ENCODE data around the gene KIFC1.
A peak's percentile ranks its signal among the peaks of the same experiment; 100 is the strongest.

KIFC1 gene

GRCh38 chr6:33427585-33428223 is 36.1 kb downstream of the KIFC1 start:
- DNase-seq, result peak; percentile 40

- peak; percentile 57 for DNase-seq
These were observed 36.8 kb downstream of the KIFC1 start for GRCh38 chr6:33428224-33428965.

DNA sequence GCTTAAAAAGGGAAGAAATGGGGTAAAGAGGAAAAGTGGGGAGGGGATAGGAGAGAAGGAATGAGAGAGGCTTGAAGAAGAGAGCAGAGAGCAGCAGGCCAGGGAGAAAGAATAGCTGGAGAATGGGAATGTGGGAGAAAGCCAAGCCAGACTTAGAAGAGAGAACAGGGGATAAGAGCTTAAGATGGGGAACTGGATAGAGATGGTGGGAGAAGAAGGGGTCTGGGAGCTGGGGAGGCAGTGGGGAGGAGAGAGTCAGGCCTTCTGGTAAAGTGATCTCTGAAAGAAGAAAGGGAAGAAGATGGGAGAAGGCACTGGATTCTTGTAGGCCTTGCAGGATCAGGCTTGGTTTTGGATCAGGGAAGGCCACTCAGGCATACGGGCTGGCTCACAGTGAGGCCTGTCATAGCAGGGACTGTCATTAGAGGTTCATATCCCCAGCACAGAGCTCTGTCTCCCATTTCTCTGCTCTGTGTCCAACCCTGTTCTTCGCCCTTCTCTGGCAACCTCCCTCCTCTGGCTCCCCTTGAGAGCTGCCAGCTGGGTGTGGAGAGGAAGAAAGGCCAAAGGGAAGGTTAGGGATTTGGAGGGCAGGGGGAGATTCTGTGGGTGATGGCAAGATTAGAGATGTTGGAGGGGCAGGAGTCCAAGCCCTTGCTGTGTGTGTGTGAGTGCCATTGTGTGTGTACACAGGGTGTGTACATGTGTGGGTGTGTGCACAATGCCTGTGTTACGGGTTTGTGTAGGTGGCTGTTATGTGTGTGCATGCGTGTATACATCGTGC is 37.5 kb downstream of the KIFC1 start:
- DNase-seq, result no peak

GRCh38 chr6:33429750-33430052 is 38.1 kb downstream of the KIFC1 start:
- DNase-seq, result no peak

- no peak for DNase-seq
These were observed 38.7 kb downstream of the KIFC1 start for GRCh38 chr6:33430334-33430733.

- DNase-seq, result peak; percentile 81
These were observed 39.6 kb downstream of the KIFC1 start for GRCh38 chr6:33430991-33431879.

- no peak for DNase-seq
These were observed 40.4 kb downstream of the KIFC1 start for GRCh38 chr6:33431880-33432541.

DNA sequence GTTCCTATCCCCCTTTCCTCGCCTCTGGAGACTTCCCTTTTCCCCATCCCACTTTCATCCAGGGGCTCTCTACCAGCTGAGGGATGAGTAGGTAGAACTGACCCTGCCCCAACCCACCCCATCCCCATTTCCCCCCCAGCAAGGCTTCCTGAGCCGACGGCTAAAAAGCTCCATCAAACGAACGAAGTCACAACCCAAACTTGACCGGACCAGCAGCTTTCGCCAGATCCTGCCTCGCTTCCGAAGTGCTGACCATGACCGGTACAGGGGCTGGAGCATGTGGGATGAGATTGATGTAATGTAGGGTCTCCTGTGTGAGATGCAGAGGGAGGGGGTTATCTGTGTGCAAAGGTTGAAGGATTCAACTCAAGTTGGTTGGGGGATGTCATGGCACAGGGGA is 40.9 kb downstream of the KIFC1 start:
- DNase-seq, result no peak

DNA sequence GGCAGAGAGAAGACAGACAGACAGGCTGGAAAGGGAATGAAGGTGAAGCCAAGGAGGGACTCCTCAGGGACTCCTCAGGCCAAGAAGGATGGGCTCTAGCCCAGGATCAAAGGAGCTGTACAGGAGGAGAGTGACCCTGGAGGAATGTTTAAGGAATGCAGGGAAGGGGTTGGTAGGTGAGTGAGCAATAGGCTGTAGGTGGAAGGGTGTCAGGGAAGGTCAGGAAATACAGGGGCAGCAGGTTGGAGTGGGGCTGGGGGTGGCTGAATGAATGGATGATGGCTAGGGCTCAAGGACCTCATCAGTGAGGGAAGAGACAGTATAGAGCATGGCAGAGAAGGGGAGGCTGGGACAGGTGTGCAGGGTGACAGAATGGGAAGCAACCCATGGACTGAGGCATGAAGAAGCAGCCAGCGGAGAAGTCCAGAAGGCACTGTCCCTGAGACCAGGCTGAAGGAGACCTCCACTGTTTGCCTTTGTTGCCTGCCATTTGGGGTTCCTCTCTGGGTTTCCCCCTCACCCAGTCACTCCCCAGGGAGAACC is 41.4 kb downstream of the KIFC1 start:
- DNase-seq, result no peak

GRCh38 chr6:33433544-33434191 is 42.0 kb downstream of the KIFC1 start:
- no peak for DNase-seq

DNA sequence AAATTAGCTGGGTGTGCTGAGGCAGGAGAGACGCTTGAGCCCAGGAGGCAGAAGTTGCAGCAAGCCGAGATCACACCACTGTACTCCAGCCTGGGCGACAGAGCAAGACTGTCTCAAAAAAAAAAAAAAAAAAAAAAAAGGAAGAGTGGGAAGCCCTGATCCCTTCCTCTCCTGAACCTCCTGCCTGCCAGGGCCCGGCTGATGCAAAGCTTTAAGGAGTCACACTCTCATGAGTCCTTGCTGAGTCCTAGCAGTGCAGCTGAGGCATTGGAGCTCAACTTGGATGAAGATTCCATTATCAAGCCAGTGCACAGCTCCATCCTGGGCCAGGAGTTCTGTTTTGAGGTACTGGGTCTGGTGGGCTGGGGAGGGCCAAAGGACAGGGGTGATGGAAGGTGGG is 43.3 kb downstream of the KIFC1 start:
- no peak for DNase-seq

GRCh38 chr6:33437666-33438065 is 46.0 kb downstream of the KIFC1 start:
- no peak for DNase-seq

DNA sequence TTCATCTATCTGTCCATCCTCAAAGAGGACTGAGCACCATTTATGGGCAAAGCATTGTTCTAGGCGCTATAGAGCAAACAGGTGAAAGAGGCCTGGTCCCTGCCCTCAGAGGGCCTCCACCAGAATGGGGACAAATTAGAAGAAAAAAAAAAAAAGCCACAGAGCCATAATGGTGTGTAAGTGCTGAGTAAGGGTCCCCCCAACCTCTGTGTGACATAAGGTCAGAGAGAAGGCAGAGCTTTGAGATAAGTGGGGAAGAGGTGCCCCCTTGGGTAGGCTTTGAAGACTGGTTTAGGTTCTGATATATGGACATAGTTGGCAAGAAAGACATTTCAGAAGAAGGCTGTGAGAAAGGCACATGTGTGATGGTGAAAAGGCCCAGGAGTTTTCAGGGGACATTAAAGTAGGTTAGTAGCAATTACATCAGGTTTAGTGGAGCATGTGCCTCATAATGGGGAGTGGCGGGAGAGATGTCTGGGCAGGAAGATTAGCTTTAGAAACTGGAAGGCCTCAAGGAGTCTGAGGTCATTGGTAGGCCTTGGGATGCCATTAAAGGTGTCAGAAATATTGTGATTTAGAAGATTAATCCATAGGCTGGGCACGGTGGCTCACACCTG is 47.5 kb downstream of the KIFC1 start:
- no peak for DNase-seq

DNA sequence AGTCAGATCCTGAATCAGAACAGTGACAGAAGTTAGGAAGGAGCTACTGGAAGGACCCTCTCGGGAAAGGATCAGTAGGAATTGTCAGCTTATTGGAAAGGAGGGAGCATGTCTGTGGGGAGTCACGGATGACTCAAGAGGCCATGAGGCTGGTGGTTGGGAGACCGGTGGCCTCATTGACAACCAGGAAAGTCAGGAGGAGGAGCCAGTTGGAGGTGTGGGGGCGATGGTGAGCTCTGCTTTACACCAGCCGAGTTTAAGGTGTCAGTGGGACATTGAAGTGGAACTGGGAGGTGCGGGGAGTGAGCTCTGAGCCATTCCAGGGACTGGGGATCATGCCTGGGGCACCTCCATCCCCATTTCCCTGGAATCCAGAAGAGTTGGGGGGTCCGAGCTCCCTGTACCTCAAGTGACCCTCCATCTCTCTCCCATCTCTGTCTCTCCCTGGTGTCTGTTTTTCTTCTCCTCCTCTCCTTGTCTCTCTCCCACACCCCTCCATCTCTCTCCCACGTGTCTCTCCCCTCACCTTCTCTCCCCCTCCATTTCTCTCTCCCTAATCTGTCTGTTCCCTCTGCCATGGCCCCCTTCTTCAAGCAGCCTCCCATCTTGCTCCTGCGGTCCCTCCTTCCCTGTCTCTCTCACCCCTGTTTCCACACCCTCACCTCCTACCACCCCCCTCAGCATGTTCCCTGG is 48.5 kb downstream of the KIFC1 start:
- DNase-seq, result no peak

DNA sequence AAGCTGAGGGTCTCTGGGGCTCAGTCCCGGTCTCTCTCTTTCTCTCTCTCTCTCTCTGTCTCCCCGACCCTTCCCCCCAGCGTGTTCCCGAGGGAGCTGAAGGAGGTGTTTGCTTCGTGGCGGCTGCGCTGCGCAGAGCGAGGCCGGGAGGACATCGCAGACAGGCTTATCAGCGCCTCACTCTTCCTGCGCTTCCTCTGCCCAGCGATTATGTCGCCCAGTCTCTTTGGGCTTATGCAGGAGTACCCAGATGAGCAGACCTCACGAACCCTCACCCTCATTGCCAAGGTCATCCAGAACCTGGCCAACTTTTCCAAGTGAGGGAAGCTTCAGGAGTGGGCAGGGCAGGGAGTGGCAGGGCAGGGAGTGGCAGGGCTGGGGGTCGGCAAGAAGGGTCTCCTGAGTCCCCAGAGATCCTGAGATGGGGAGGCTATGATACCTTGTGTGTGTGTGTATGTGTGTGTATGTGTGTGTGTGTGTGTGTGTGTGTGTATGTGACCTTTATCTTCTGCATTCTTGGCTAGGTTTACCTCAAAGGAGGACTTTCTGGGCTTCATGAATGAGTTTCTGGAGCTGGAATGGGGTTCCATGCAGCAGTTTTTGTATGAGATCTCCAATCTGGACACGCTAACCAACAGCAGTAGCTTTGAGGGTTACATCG is 49.2 kb downstream of the KIFC1 start:
- no peak for DNase-seq

DNA sequence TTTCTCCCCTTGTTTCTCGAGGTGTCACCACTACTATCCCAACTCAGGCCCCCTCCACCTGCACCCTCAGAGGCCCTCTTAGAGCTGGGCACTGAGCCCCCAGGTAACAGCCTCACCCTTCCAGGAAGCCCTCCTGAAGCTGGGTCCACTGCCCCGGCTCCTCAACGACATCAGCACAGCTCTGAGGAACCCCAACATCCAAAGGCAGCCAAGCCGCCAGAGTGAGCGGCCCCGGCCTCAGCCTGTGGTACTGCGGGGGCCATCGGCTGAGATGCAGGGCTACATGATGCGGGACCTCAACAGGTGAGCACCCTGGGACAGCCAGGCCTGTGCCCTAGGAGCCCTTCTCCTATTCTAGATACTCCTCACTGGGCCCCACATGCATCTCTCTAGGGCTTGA is 49.8 kb downstream of the KIFC1 start:
- DNase-seq, result no peak

DNA sequence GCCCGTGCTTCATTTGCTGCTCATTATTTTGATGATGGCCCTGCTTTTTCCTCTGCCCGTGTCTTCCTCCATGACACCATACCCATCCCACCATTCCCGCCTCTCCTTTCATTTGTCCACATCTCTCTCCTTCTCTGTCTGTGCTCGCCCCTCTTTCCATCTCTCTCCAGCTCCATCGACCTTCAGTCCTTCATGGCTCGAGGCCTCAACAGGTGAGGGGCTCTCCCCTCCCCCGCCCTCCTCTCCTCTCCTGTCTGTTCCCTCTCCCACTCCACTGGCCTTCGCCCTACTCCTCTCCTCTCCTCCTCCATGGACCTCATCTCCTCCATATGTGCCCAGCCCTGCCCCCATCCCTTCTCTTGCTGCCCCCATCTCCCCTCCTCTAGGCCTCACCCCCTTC is 50.7 kb downstream of the KIFC1 start:
- no peak for DNase-seq

GRCh38 chr6:33443025-33443424 is 51.4 kb downstream of the KIFC1 start:
- no peak for DNase-seq

DNA sequence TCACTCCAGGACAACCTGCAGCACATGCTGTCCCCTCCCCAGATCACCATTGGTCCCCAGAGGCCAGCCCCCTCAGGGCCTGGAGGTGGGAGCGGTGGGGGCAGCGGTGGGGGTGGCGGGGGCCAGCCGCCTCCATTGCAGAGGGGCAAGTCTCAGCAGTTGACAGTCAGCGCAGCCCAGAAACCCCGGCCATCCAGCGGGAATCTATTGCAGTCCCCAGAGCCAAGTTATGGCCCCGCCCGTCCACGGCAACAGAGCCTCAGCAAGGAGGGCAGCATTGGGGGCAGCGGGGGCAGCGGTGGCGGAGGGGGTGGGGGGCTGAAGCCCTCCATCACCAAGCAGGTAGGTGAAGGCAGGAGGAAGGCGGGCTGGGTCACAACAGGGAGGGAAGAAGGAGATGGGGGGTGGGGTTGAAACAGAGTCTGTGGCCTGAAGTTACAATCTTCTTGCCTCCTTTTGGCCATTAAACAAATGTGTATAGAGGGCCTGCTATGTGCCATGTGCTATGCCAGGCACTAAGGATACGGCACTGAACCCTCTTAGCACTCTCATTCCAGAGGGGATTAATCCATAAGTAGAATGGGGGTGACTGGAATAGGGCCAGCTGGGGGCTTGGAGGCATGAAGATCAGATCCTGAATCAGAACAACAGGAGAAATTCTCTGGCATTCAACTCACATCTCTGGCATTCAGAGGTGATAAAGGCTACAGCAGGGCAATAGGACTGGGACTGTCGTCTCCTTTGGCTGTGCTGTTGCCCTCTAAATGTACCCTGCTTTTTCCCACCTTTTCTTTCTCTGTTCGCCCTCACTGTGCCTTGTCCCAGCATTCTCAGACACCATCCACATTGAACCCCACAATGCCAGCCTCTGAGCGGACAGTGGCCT is 52.2 kb downstream of the KIFC1 start:
- DNase-seq, result no peak

All from activated CD4-positive, alpha-beta T cell treated with anti-CD3 and anti-CD28 coated beads, Interleukin-2, amount 50 U/mL, for 16 hours (primary cell).